ENCODE results near the gene GNGT1.

Gene GNGT1

GRCh38 chr7:93906267-93906666, at the start of gene GNGT1:
Gene GNGT1, plus strand, starts transcription at chr7:93906567. Its CDS starts 180 bp downstream, at chr7:93906747.
- DNase-seq (ENCODE audit: low spot score): no peak

DNA sequence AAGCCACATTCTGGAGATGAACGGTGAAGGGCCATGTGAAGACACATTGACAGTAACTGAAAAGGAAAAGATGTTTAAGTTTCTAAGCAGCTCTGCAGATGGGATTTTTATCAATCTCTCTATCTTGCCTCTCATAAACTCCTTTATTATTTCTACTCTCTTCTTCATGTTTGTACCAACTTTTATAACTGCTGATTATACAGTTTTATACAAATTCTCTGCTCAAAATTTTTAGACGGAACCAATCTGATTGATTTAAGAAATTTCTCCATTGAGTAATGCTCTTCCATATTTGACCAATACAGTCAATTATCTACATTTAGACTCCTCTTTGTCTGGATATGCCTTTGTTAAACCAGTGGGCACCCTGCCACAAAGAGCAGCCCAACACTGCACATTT, 47.5 kb upstream of the GNGT1 start:
- no peak for DNase-seq (ENCODE audit: low spot score)

GRCh38 chr7:93860261-93860660, 46.1 kb upstream of the GNGT1 start:
- DNase-seq (ENCODE audit: low spot score): no peak

- DNase-seq (ENCODE audit: low spot score): no peak
These were observed 44.9 kb upstream of the GNGT1 start for GRCh38 chr7:93861325-93861949.

DNA sequence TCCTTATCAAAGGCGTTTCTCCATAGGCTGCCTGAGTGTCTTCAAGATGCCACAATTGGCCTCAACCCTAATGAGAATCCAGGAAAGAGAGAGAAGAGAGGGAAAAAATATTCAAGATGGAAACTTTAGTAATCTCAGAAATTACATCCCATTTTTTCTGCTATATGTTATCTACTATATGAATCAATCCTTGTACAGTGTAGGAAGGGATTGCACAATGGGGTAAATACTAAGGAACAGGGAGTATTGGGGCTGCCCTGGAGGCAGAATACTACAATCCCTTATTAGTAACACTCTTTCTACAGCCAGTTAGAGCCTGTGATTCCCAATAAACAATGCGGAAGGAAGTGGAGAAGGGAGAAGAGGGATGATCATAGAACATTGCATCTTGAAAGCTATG, 43.7 kb upstream of the GNGT1 start:
- no peak for DNase-seq (ENCODE audit: low spot score)

- DNase-seq (ENCODE audit: low spot score): no peak
These were observed 39.5 kb upstream of the GNGT1 start for GRCh38 chr7:93866886-93867285.

GRCh38 chr7:93873998-93874574, 32.3 kb upstream of the GNGT1 start:
- no peak for DNase-seq (ENCODE audit: low spot score)

DNA sequence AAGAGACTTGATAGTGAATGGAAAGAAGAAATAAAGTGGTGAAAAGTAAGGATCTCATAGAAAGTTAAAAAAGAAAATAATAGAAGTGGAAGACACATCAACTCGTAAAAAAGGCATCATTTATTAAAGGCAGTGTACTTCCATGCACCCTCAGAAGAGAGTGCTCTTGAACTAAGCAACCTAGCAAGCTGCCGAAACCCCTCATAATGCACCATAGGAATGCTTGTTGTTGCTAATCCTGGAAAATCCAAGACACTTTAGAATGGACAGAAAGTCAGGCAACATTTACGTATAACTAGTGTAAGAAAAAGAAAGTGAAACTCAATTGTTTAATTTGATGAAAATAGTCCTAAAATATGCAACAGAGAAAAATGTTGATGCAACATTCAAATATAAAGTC, 28.6 kb upstream of the GNGT1 start:
- no peak for DNase-seq (ENCODE audit: low spot score)

DNA sequence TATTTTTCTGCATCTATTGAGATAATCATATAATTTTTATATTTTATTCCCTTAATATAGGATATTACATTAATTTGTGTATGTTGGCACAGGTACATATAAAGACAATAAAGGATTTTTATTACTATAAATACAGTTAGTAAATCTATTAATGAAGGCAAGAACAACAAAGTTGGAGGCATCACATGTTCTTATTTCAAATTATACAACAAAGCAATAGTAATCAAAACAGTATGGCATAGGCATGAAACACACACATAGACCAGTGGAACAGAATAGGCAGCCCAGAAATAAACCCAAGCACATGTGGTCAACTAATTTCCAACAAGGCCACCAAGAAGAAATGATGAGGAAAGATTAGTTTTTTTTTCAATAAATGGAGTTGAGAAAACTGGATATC, 27.0 kb upstream of the GNGT1 start:
- no peak for DNase-seq (ENCODE audit: low spot score)

DNA sequence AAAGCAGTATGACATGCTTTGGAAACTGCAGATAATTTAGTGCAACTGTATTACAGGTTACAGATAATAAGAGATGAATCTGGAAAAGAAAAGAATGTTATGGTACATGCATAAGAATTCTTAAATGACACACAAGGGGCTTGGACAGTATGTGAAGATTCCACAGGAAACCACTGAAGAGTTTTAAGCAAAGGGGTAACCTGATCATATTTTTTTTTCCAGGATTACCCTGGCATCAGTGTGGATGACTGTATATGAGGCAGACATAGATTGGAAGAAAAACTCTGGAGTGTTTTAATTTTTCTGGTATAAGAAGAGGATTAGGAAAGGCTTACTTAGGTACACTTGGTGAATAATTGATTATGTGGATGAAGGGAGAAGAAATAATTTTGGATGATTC, 23.9 kb upstream of the GNGT1 start:
- DNase-seq (ENCODE audit: low spot score): no peak

DNA sequence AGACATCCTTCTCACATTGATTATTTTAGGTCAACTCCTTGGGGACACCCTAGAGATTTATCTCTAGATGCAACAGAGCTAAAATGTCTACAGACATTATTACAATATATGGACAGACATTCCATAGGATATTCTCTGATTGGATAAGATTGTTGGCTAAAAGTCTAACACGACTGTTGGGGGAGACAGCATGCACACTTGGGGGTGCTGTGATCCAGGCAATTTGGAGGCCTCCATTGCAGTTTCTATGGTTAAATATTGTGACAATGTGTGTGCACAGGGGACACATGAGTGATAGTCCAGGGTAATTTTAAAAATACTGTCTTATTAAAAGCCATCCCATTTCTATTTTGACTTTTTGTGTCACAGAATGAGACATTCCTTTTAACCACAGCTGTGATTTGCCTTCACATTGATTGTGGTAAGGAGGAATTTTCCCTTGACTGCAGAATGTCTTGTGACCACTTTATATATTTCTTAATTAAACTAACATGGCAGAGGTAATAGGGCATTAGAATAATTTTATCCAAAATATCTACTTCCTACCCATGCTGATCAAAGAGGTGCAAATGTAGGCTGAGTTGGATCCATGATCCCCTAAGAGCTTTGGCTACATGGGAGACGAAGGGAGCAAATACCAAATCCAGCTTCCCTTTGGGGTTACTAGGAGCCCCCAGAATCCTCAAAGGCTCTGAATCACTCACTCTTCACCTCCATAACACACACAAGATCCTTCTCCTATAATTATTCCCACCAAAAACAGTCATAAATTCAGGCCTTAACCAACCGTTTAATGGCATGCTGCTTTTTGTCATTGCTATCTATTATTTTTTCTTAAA, 23.1 kb upstream of the GNGT1 start:
- no peak for DNase-seq (ENCODE audit: low spot score)

- no peak for DNase-seq (ENCODE audit: low spot score)
These were observed 22.4 kb upstream of the GNGT1 start for GRCh38 chr7:93883917-93884345.

- no peak for DNase-seq (ENCODE audit: low spot score)
These were observed 21.8 kb upstream of the GNGT1 start for GRCh38 chr7:93884541-93884940.

GRCh38 chr7:93889261-93889660, 17.1 kb upstream of the GNGT1 start:
- no peak for DNase-seq (ENCODE audit: low spot score)

DNA sequence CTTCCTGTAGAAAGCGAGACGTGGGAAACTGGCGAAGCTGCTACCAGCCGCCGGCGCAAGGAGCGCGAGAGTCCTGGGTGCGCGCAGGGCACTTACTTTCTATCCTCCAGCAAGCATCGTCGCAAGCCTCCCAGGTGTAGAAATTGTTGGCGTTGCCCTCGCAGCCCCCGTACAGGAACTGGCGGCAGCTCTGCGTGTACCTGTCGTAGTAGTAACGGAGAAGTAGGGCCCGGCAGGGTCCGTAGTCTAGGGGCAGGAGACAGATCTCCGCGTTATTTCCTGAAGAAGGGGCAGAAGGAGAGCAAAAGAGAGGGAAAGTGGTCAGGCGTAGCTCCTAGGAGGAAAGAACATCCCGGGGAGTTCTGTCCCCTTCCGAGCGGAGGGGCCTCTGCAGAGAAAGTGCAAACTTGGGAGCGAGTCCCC, 16.3 kb upstream of the GNGT1 start:
- DNase-seq (ENCODE audit: low spot score): peak; percentile 20

DNA sequence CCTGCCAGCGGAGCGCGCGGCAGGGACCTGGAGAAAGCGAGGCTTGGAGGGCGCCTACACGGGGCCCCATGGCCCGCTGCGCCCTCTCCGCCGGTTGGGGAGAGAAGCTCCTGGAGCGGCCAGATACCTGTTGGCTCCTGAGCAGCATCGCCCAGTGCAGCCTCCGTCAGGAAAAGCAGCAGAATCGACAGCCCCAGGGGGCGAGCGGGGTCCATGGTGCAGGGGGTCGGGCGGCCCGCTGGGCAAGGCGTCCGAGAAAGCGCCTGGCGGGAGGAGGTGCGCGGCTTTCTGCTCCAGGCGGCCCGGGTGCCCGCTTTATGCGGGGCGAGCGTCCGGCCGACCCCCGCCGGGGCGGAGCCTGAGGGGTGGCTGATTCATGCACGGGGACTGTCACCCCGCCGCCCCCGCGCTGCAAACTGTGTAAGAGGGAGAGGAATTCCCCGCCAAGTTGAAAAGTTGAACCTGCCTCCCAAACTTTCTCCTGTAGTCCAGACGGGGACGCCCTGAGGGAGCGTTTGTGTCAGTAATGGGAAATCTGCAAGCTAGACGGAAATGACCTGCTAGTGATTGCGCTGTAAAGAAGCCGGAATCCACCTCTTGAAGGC, 15.8 kb upstream of the GNGT1 start, which contains the start of gene TFPI2:
TSS of gene TFPI2 (minus strand) at position 290 of the 605 bp plus-strand sequence. CDS start at position 215, 75 bp downstream.
- peak; percentile 9 for DNase-seq (ENCODE audit: low spot score)

- no peak for DNase-seq (ENCODE audit: low spot score)
These were observed 11.9 kb upstream of the GNGT1 start for GRCh38 chr7:93894426-93894825.

DNA sequence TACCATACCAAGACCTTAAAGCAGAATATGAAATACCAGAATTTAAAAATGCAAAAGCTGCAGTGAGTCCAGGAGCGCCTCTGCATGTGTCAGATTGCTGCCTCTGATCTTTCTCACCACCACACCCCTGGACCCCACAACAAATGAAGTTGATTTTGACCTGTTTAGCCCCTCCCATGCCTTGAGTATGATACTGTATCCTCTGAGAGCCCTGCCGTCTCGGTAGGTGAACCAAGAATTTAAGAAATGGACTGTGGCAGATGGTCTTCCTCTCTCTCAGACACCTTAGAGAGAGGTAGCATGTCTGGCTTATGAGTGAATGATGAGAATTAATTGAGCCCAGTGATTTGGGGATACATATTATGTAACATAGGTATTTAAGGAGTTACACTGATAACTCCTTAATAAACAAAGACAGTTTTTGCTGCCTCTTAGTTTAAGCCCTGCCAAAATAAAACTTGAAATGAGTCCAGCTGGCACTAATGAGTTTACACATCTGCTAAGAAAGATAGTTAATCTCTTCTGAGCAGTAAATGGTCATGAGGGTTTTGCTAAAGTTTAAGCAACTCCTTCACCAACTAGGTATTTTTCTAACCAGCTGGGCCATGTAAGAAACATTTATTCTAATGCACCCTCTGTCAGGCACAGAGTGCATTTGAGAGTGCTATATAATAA, 11.3 kb upstream of the GNGT1 start:
- DNase-seq (ENCODE audit: low spot score): no peak

DNA sequence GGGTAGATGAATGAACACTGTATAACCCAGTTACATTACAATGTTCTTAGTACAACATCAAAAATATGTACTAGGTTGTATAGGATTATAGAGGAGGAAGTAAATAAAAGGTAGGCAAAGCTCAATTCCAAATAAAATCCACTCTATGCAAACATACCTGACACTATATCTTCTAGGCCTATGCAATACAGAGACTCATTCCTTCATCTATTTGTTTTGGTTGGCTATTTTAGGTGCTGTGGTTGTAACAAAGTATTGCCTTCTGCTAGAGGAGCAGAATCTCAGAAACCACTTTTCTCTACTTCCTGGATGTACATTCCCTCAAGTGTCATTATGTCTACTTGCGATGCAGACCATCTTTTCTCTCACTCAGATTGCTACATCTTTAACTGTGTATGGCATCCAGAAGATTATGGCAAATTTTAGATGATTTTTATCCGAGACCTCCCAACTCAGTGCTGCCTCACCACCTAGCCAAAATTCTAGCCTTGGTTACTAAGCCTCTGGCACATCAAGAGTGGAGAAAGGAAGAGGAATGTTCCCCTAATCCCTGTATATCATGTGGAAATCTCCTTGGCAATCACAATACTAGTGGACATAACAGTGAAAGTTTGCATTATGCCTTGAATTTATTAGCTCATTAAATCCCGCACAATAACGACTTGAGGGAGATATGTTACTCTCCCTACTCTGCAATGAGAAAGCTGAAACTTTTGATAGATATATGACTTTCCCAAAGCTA, 10.3 kb upstream of the GNGT1 start:
- DNase-seq (ENCODE audit: low spot score): no peak

DNA sequence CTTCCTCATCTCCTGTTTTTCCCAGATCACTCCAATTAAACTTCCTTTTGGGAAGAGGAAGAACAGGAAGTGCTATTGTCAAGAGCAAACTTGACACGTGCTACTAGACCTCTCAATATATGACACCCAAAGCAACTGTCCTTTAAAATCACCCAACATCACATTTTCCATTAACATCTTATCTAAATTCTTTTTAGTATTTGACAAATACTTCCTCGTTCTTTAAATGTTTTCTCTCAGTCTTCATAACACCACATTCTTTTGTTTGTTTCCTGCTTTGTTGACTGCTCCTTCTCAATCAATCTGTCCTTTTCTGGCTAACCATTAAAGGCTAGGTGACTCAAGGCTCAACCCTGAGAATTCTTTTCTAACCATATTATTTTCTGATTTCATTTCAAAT, 8.7 kb upstream of the GNGT1 start:
- DNase-seq (ENCODE audit: low spot score): no peak

DNA sequence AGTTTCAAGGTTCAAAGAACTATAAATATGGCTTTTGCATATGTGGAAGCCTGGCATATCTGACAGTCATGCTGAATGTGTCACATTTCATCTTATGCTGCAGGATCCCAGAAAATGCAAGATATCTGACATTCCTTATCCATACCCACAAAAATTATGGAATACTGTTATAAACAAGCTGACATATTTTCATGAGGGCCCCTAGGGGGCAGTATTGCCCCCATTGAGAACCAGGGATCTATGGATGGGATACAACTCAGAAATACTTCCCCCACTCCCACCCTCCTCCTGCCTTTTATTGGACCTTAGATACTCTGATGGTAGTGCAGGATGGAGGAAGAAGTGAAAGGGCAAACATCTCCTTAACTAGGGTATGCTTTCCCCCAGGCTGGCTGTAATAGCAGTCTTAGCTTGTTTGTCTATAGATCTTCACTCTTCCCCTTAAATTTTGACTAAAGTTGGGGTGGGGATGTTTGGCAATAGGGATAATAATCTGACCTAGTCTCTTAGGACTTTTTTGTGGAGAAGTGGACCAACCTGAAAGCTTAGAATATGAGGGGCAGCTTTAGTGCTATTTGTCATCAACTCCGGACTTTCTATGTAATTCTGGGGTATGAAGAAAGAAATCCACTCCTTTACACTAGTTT, 3.5 kb upstream of the GNGT1 start:
- DNase-seq (ENCODE audit: low spot score): no peak
